HFF-Myc (cell line): Measurements from ENCODE around the gene ABCA4.

Experiments
- DNase-seq: peaks from one replicate; pipeline ENCODE4 v3.0.0-alpha.2; 2011; ENCODE audit warnings: low read depth; ENCODE audit errors: extremely low read depth
- H3K4me3 ChIP-seq: replicated peaks from 2 replicates; pipeline ENCODE4 v1.5.1; 2011; ENCODE audit warnings: low read depth, mild to moderate bottlenecking, control low read depth, low read length
- TF ChIP-seq, protein P1 (sequence below): IDR thresholded peaks from 2 replicates; pipeline ENCODE4 v1.5.1; 2012; ENCODE audit warnings: mild to moderate bottlenecking, low read depth, low read length, control low read depth; ENCODE audit errors: missing control alignments

Gene ABCA4

DNA sequence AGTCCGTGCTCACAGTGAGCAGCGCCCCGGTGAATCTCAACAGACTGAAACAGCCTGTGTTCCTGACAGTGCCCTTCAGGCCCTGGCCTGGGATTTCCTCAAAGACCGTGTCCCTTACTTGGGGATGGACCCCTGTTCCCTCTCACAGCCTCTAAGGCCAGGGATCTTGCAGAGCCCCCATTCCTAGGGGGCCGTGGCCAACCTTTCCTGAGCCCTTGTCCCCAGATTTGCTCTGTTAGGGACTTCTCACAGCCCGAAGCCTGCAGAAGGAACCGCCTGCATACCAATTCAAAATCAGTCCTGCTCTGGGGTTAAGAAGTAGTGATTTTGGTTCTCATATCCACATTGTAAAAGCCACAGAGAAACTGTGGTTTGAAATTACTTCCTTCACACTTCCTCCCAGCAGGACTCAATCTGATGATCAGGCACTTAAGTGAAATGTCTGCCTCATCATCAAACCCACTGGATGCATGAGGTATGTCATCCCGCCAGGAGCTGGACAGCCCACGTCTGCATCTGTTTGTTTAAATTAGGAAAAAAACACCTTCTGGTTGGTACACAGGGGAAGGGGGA is 14.9 kb downstream of the ABCA4 start:
- no peak overlapping the region for H3K4me3 ChIP-seq
- no peak for DNase-seq
- TF ChIP-seq, protein P1, sequence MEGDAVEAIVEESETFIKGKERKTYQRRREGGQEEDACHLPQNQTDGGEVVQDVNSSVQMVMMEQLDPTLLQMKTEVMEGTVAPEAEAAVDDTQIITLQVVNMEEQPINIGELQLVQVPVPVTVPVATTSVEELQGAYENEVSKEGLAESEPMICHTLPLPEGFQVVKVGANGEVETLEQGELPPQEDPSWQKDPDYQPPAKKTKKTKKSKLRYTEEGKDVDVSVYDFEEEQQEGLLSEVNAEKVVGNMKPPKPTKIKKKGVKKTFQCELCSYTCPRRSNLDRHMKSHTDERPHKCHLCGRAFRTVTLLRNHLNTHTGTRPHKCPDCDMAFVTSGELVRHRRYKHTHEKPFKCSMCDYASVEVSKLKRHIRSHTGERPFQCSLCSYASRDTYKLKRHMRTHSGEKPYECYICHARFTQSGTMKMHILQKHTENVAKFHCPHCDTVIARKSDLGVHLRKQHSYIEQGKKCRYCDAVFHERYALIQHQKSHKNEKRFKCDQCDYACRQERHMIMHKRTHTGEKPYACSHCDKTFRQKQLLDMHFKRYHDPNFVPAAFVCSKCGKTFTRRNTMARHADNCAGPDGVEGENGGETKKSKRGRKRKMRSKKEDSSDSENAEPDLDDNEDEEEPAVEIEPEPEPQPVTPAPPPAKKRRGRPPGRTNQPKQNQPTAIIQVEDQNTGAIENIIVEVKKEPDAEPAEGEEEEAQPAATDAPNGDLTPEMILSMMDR, result no peak

DNA sequence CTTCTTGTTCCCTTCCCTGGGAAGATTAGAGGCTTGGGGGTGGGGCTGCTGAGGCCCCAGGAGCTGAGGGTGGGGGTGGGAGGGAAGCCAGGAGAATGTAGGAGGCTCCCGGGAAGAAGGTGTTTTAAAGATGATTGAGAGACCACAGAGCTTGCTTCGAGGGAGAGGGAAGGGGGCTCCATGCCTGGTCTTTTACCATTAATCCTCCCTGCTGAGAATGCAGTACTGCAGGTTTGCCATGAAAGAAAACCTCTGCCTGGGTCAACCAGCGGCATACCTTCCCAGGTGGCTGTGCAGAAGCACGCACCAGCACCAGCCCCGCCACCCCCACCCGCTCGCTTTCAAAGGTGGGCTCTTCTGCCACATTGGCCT is 15.4 kb downstream of the ABCA4 start:
- TF ChIP-seq, protein P1, result no peak
- H3K4me3 ChIP-seq, result no peak overlapping the region

DNA sequence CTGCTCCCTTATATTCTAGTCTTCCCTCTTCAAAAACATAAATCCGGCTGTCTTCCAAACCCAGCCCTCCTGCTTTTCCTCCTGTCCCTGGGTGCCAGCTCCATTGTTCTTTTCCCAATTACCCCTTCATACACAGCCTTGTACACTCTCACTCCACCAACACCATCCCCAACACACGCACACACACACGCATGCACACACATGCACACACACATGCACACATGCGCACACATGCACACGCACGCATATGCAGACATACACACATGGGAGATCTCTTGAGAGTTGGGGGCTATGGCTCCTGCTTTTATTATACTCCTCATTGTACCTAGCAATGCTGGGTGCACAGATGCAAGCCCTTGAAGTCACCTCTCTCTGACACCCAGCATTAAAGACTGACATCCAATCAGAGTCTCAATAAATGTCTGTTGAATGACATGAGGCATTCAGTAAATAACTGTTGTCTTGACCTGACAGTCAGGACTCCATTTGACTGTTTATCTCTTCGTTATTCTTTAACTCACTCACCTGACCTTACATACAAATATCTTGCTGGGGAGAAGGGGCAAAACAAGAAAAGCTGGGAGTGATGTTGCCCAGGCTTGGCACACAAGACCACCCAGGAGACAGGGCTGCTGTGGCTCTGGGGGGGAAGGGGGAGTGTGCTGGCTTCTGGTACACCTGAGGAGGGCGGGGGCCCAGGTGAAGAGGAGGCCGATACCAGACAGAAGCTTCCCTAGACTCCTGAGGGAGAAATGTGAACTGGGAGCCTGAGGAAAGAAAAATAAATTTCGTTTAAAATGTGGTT is 16.0 kb downstream of the ABCA4 start:
- no peak overlapping the region for H3K4me3 ChIP-seq
- DNase-seq, result no peak
- TF ChIP-seq, protein P1, result no peak

More for the DNA sequence above, 15.4 kb downstream of the ABCA4 start:
- DNase-seq, result no peak

DNA sequence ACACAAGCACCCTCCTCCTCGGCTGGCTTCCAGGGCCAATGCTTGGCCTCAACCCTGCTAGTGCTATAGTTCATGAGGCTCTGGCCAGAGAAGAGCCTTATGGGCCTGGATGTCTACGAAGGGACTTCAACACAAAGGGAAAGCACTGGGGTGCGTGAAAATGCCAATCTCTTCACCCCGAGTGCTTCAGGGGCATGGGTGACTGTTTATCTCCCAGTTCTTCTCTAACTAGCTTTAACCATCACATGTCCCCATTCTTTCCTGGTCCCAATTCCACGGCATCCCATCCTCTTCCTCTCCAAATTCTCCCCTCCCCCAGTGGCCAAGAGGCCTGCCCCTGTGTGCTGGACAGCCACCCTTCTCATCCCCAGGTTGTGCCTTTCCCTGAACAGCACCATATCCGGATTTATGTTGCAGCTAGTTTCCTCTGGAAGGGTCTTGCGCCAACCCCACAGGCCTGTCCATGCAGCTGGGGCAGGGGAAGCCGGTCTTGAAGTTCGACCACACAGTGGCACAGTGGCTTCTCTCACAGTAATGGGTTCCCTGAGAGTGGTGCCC is 16.7 kb downstream of the ABCA4 start:
- TF ChIP-seq, protein P1, result no peak
- H3K4me3 ChIP-seq, result no peak overlapping the region
- DNase-seq, result no peak

DNA sequence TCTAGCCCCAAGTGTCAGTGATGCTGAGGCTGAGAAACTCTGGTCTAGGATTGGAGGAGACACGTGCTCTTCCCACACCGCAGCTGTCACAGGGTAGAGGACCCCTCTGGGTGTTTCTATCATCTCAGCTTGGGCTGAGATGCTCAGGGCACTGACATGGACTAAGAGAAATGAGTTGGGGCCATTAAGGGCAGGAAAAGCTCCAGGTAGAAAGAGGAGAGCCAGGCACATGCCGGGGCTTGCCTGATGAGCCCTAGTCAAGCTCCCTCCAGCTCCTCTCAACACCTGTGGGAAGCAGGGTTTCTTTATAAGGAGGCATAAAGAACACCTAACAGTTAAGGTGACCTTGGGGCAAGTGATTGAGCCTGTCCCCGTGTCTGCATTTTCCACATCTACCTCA is 17.3 kb downstream of the ABCA4 start:
- no peak overlapping the region for H3K4me3 ChIP-seq
- TF ChIP-seq, protein P1, result no peak
- no peak for DNase-seq

DNA sequence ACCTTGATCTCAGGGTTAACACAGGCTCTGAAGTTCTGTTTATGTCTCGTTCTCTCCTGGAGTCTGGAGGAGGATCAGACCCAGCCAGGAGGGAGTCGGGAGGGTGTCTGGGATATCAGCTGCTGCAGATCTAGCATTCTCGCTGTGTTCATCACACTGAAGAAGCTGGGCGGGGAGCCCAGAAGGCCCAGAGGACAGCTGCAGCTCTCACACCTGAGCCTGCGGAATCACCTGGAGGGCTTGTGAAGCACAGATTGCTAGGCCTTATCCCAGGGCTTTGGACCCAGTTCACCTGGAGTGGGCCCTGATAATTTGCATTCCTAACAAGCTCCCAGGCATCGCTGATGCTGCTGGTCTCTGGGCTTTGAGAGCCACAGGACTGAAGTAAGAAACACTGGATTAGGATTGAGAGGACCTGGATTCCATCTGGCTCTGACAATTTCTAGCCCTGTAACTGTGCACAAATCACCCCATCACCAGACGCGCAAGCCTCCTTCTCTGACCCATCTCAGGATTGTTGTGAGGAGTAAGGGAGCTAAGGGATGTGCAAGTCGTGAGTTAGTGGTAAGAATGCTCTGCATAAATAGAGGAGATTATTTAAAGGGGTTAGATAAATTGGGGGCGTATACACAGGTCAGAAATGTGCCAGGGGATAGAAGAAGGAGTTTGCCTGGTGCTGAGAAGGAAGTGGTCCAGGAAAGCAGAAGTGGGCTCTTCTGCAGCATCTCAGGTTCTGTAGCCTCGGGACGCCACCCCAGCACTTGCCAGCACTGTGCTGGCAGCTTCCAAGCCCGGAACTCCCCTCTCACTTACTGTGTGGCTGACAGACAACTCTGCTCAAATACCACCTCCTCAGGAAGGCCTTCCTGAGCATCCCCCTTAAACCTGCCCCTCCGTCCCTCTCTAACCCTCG is 19.1 kb downstream of the ABCA4 start:
- no peak overlapping the region for H3K4me3 ChIP-seq
- TF ChIP-seq, protein P1, result no peak
- no peak for DNase-seq
